Stomach smooth muscle (tissue), 2 donors: ENCODE data around the gene EMSY.
"Not testable (repeated sequence)": the region's sequence is repeated elsewhere in the genome, so short reads cannot be mapped to it uniquely, and the experiment has no call there.

Source experiments
- H3K27ac ChIP-seq: one replicate; pipeline ENCODE4 v1.7.0; 2013; ENCODE audit warnings: mild to moderate bottlenecking, low read length, inconsistent platforms
- H3K27me3 ChIP-seq, 2 donors: one replicate each; pipeline ENCODE4 v1.7.0; 2013; ENCODE audit warnings: low read length in 2 of 2; ENCODE audit not compliant: insufficient read depth in 2 of 2, control insufficient read depth in 1 of 2
- H3K36me3 ChIP-seq, 2 donors: one replicate each; pipeline ENCODE4 v1.7.0; 2013; ENCODE audit warnings: low read length in 2 of 2; ENCODE audit not compliant: control insufficient read depth in 2 of 2, insufficient read depth in 2 of 2
- H3K4me1 ChIP-seq: one replicate; pipeline ENCODE4 v1.7.0; 2013; ENCODE audit warnings: low read length; ENCODE audit not compliant: control insufficient read depth, insufficient read depth
- H3K4me3 ChIP-seq, 2 donors: one replicate each; pipeline ENCODE4 v1.7.0; 2013; ENCODE audit warnings: low read length in 2 of 2
- H3K9ac ChIP-seq, 2 donors: one replicate each; pipeline ENCODE4 v1.7.0; 2013; ENCODE audit warnings: low read length in 2 of 2, mild to moderate bottlenecking in 1 of 2
- H3K9me3 ChIP-seq, 2 donors: one replicate each; pipeline ENCODE4 v1.7.0; 2013; ENCODE audit warnings: low read length in 2 of 2; ENCODE audit not compliant: control insufficient read depth in 2 of 2
- donor health status: healthy.
- donor health status: Pancreatic carcinoma.

The EMSY gene

GRCh38 chr11:76579752-76580151 is 134.9 kb downstream of the EMSY start:
- Histone ChIP-seq H3K9ac (no peak overlapping the region), H3K36me3 (no peaks in the 10 kb centered on the region), H3K4me3 (no peak overlapping the region), H3K27me3 (no peaks in the 10 kb centered on the region), H3K27ac (peak overlapping the region; percentile 46), H3K4me1 (peaks cover 21% of the 10 kb centered on the region), H3K9me3 (no peaks in the 10 kb centered on the region)

- not testable (repeated sequence) for H3K9ac ChIP-seq, H3K9me3 ChIP-seq, H3K4me3 ChIP-seq, H3K27ac ChIP-seq, H3K36me3 ChIP-seq, H3K27me3 ChIP-seq
- H3K4me1 ChIP-seq: peaks cover 15% of the 10 kb centered on the region
Measured at GRCh38 chr11:76582471-76582870, 137.7 kb downstream of the EMSY start.

- Histone ChIP-seq H3K27ac (peak overlapping the region; percentile 55), H3K27me3 (no peaks in the 10 kb centered on the region), H3K4me1 (peaks cover 9% of the 10 kb centered on the region), H3K4me3 (no peak overlapping the region), H3K36me3 (no peaks in the 10 kb centered on the region), H3K9me3 (no peaks in the 10 kb centered on the region), H3K9ac (no peak overlapping the region)
Measured at GRCh38 chr11:76587820-76588454, 143.1 kb downstream of the EMSY start.

GRCh38 chr11:76588455-76589325 is 143.9 kb downstream of the EMSY start:
- H3K27ac ChIP-seq: peak overlapping the region; percentile 55
- H3K4me1 ChIP-seq: peaks cover 7% of the 10 kb centered on the region
- H3K9me3 ChIP-seq: no peaks in the 10 kb centered on the region
- no peak overlapping the region for H3K4me3 ChIP-seq
- no peaks in the 10 kb centered on the region for H3K27me3 ChIP-seq
- H3K36me3 ChIP-seq: no peaks in the 10 kb centered on the region
- no peak overlapping the region for H3K9ac ChIP-seq

- Histone ChIP-seq H3K4me1 (peaks cover 7% of the 10 kb centered on the region), H3K27ac (no peak overlapping the region), H3K9ac (no peak overlapping the region), H3K9me3 (no peaks in the 10 kb centered on the region), H3K27me3 (no peaks in the 10 kb centered on the region), H3K36me3 (no peaks in the 10 kb centered on the region), H3K4me3 (no peak overlapping the region)
Measured at GRCh38 chr11:76589477-76589876, 144.7 kb downstream of the EMSY start.

- Histone ChIP-seq H3K27me3 (no peaks in the 10 kb centered on the region), H3K9ac (no peak overlapping the region), H3K27ac (no peak overlapping the region), H3K9me3 (no peaks in the 10 kb centered on the region), H3K4me1 (peaks cover 7% of the 10 kb centered on the region), H3K36me3 (no peaks in the 10 kb centered on the region), H3K4me3 (no peak overlapping the region)
Measured at GRCh38 chr11:76589964-76590950, 145.4 kb downstream of the EMSY start.

GRCh38 chr11:76591416-76591815 is 146.6 kb downstream of the EMSY start:
- Histone ChIP-seq H3K27me3 (no peaks in the 10 kb centered on the region), H3K9ac (no peak overlapping the region), H3K9me3 (no peaks in the 10 kb centered on the region), H3K36me3 (no peaks in the 10 kb centered on the region), H3K4me3 (no peak overlapping the region), H3K27ac (no peak overlapping the region), H3K4me1 (peaks cover 7% of the 10 kb centered on the region)

GRCh38 chr11:76592025-76592914 is 147.5 kb downstream of the EMSY start:
- Histone ChIP-seq H3K27me3 (no peaks in the 10 kb centered on the region), H3K27ac (no peak overlapping the region), H3K9me3 (no peaks in the 10 kb centered on the region), H3K36me3 (no peaks in the 10 kb centered on the region), H3K4me1 (peaks cover 7% of the 10 kb centered on the region), H3K4me3 (no peak overlapping the region), H3K9ac (no peak overlapping the region)

- Histone ChIP-seq H3K36me3 (no peaks in the 10 kb centered on the region), H3K9ac (no peak overlapping the region), H3K27ac (no peak overlapping the region), H3K4me3 (no peak overlapping the region), H3K9me3 (no peaks in the 10 kb centered on the region), H3K27me3 (no peaks in the 10 kb centered on the region), H3K4me1 (peaks cover 7% of the 10 kb centered on the region)
Measured at GRCh38 chr11:76592961-76593360, 148.1 kb downstream of the EMSY start.

- not testable (repeated sequence) for H3K27ac ChIP-seq, H3K9ac ChIP-seq, H3K27me3 ChIP-seq, H3K4me1 ChIP-seq, H3K4me3 ChIP-seq, H3K36me3 ChIP-seq, H3K9me3 ChIP-seq
Measured at GRCh38 chr11:76595091-76595490, 150.3 kb downstream of the EMSY start.
